Neuron (in vitro differentiated cells): Measurements from ENCODE around the gene KLHL29.

Source experiments
- H2AFZ ChIP-seq: one replicate; pipeline ENCODE4 v1.6.1; 2013; ENCODE audit warnings: low read depth, mild to moderate bottlenecking, inconsistent platforms, low read length, moderate library complexity
- H3K27me3 ChIP-seq: one replicate; pipeline ENCODE4 v1.6.1; 2013; ENCODE audit warnings: low read length; ENCODE audit not compliant: insufficient read depth
- H3K36me3 ChIP-seq: one replicate; pipeline ENCODE4 v1.6.1; 2013; ENCODE audit warnings: low read length; ENCODE audit not compliant: insufficient read depth
- H3K4me1 ChIP-seq: one replicate; pipeline ENCODE4 v1.6.1; 2013; ENCODE audit warnings: low read length; ENCODE audit not compliant: insufficient read depth
- H3K4me3 ChIP-seq: 2 replicates; pipeline ENCODE4 v1.5.1; 2013; ENCODE audit warnings: mild to moderate bottlenecking, low read length, moderate library complexity
- H3K9me3 ChIP-seq: one replicate; pipeline ENCODE4 v1.6.1; 2013; ENCODE audit warnings: low read length

Gene KLHL29

GRCh38 chr2:23530206-23530908 is 145.4 kb downstream of the KLHL29 start:
- Histone ChIP-seq H3K9me3 (no peaks in the 10 kb centered on the region), H3K4me1 (peaks cover 18% of the 10 kb centered on the region), H3K36me3 (no peaks in the 10 kb centered on the region), H3K4me3 (no peak overlapping the region), H3K27me3 (no peaks in the 10 kb centered on the region), H2AFZ (no peak overlapping the region)

GRCh38 chr2:23530909-23531276 is 145.9 kb downstream of the KLHL29 start:
- Histone ChIP-seq H3K9me3 (no peaks in the 10 kb centered on the region), H3K4me1 (peaks cover 18% of the 10 kb centered on the region), H3K27me3 (no peaks in the 10 kb centered on the region), H3K4me3 (no peak overlapping the region), H2AFZ (no peak overlapping the region), H3K36me3 (no peaks in the 10 kb centered on the region)

GRCh38 chr2:23531280-23531679 is 146.3 kb downstream of the KLHL29 start:
- H3K36me3 ChIP-seq: no peaks in the 10 kb centered on the region
- no peak overlapping the region for H2AFZ ChIP-seq
- peaks cover 18% of the 10 kb centered on the region for H3K4me1 ChIP-seq
- no peaks in the 10 kb centered on the region for H3K9me3 ChIP-seq
- no peak overlapping the region for H3K4me3 ChIP-seq
- no peaks in the 10 kb centered on the region for H3K27me3 ChIP-seq

GRCh38 chr2:23531881-23532280 is 146.9 kb downstream of the KLHL29 start:
- no peak overlapping the region for H3K4me3 ChIP-seq
- H3K36me3 ChIP-seq: no peaks in the 10 kb centered on the region
- no peaks in the 10 kb centered on the region for H3K9me3 ChIP-seq
- H2AFZ ChIP-seq: no peak overlapping the region
- no peaks in the 10 kb centered on the region for H3K27me3 ChIP-seq
- H3K4me1 ChIP-seq: peaks cover 18% of the 10 kb centered on the region

GRCh38 chr2:23532391-23533337 is 147.7 kb downstream of the KLHL29 start:
- H3K9me3 ChIP-seq: no peaks in the 10 kb centered on the region
- H3K4me3 ChIP-seq: no peak overlapping the region
- no peaks in the 10 kb centered on the region for H3K36me3 ChIP-seq
- H3K4me1 ChIP-seq: peaks cover 18% of the 10 kb centered on the region
- H2AFZ ChIP-seq: no peak overlapping the region
- H3K27me3 ChIP-seq: no peaks in the 10 kb centered on the region

GRCh38 chr2:23533338-23533695 is 148.3 kb downstream of the KLHL29 start:
- Histone ChIP-seq H3K4me1 (peaks cover 18% of the 10 kb centered on the region), H3K4me3 (no peak overlapping the region), H3K9me3 (no peaks in the 10 kb centered on the region), H2AFZ (no peak overlapping the region), H3K36me3 (no peaks in the 10 kb centered on the region), H3K27me3 (no peaks in the 10 kb centered on the region)

GRCh38 chr2:23534771-23535170 is 149.8 kb downstream of the KLHL29 start:
- Histone ChIP-seq H3K27me3 (no peaks in the 10 kb centered on the region), H3K4me1 (peaks cover 18% of the 10 kb centered on the region), H3K36me3 (no peaks in the 10 kb centered on the region), H2AFZ (no peak overlapping the region), H3K9me3 (no peaks in the 10 kb centered on the region), H3K4me3 (no peak overlapping the region)

GRCh38 chr2:23536326-23536725 is 151.3 kb downstream of the KLHL29 start:
- H3K4me3 ChIP-seq: no peak overlapping the region
- no peak overlapping the region for H2AFZ ChIP-seq
- H3K9me3 ChIP-seq: no peaks in the 10 kb centered on the region
- H3K4me1 ChIP-seq: peaks cover 16% of the 10 kb centered on the region
- no peaks in the 10 kb centered on the region for H3K27me3 ChIP-seq
- H3K36me3 ChIP-seq: no peaks in the 10 kb centered on the region

GRCh38 chr2:23537991-23538390 is 153.0 kb downstream of the KLHL29 start:
- Histone ChIP-seq H3K4me1 (peaks cover 9% of the 10 kb centered on the region), H2AFZ (no peak overlapping the region), H3K27me3 (no peaks in the 10 kb centered on the region), H3K4me3 (no peak overlapping the region), H3K36me3 (no peaks in the 10 kb centered on the region), H3K9me3 (no peaks in the 10 kb centered on the region)

- Histone ChIP-seq H3K4me1 (peaks cover 8% of the 10 kb centered on the region), H3K27me3 (no peaks in the 10 kb centered on the region), H3K36me3 (no peaks in the 10 kb centered on the region), H3K9me3 (no peaks in the 10 kb centered on the region), H3K4me3 (no peak overlapping the region), H2AFZ (no peak overlapping the region)
These were observed 153.6 kb downstream of the KLHL29 start for GRCh38 chr2:23538566-23538965.

- Histone ChIP-seq H2AFZ (no peak overlapping the region), H3K4me3 (no peak overlapping the region), H3K27me3 (no peaks in the 10 kb centered on the region), H3K4me1 (peaks cover 6% of the 10 kb centered on the region), H3K36me3 (no peaks in the 10 kb centered on the region), H3K9me3 (no peaks in the 10 kb centered on the region)
These were observed 155.9 kb downstream of the KLHL29 start for GRCh38 chr2:23540804-23541360.

GRCh38 chr2:23541503-23542229 is 156.7 kb downstream of the KLHL29 start:
- H3K4me1 ChIP-seq: peaks cover 6% of the 10 kb centered on the region
- no peaks in the 10 kb centered on the region for H3K9me3 ChIP-seq
- H3K36me3 ChIP-seq: no peaks in the 10 kb centered on the region
- no peaks in the 10 kb centered on the region for H3K27me3 ChIP-seq
- no peak overlapping the region for H2AFZ ChIP-seq
- H3K4me3 ChIP-seq: no peak overlapping the region
